Activated CD4-positive, alpha-beta T cell treated with anti-CD3 and anti-CD28 coated beads for 24 hours (primary cell): ENCODE results near the gene HLCS.
"Not testable (repeated sequence)": the region's sequence is repeated elsewhere in the genome, so short reads cannot be mapped to it uniquely, and the experiment has no call there.

Source experiments
- DNase-seq, 2 donors: peaks; one replicate each; pipeline ENCODE4 v3.0.0-alpha.2; 2020; ENCODE audit warnings: low read depth in 2 of 2

Gene HLCS

GRCh38 chr21:36849461-36850105 is 116.9 kb downstream of the HLCS start:
- DNase-seq: no peak

DNA sequence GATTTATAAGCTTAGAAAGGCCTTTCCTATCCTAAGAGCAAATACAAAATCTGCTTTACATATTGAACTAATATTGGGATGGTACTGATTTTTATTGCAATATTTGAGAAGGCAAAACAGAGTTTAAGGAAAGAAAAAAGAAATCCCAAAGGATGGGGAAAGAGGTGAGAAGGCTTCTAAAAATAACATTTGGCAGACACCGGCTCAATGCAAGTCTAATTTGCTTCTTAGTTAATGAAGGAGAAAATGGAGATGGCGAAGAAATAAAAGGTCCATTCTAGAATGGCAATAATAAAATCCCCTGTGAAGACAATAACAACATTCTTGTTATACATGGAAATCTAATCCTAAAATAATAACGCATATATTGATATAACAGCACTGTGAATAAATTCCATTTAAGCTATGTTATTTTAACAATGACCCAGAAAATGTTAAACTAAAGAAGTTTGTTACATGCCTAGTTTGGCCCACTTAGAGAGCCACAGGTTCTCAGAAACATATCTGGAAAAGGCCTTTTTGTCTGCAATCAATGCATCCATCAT is 117.7 kb downstream of the HLCS start:
- no peak for DNase-seq

DNA sequence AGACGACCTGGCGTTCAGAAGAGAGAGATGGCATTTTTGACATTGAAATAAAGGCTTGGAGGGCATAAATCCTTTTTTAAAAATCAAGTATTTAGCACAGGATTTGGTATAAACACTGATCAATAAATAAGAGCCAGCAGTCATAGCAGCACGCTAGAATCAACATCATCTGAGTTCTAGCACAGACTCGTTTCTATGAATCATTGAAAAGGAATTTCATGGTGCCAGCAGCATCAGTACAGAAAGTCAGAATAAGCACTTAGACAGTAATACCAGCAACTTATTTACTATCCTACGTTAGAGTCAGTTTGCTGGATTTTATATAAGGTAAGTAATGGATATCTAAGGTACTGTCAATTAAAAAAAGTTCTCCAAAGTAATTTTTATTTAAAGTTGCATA is 119.3 kb downstream of the HLCS start:
- DNase-seq: no peak

DNA sequence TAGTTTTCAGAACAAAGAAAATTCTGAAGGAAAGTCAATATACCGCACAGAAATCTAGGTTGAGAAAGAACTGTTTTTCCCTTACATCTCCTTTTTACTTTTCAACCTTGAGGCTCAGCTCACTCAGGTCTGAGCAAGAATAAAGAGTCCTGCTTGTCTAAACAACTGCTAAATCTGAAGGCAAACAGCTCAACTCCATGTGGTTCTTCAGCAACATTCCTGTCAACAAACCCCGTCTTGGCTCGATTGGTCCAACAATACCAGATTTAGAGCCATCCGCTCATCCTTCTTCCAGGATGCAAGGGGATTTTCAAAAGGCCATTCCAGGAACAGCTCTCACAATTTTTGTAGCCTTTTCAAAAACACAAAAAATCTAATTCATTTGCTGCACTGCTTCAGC is 119.8 kb downstream of the HLCS start:
- DNase-seq: no peak

- no peak for DNase-seq
These were observed 120.7 kb downstream of the HLCS start for GRCh38 chr21:36845790-36846189.

GRCh38 chr21:36845070-36845469 is 121.4 kb downstream of the HLCS start:
- DNase-seq: no peak

DNA sequence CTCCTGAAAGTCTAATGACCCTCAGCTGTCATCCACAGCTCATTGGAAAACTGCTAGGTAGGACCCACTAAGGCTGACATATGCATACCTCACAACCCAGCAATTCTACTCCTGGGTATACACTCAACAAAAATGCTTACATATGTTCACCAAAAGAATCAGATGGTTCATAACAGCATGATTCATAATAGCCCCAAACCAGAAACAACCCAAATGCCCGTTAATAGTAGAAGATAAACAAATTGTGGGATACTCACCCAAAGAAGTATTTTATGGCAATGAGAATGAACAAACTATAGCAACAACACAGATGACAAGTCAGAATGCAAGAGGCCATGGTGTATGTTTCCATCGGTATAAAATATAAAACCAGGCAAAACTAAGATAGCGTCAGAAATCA is 124.6 kb downstream of the HLCS start:
- DNase-seq: no peak

DNA sequence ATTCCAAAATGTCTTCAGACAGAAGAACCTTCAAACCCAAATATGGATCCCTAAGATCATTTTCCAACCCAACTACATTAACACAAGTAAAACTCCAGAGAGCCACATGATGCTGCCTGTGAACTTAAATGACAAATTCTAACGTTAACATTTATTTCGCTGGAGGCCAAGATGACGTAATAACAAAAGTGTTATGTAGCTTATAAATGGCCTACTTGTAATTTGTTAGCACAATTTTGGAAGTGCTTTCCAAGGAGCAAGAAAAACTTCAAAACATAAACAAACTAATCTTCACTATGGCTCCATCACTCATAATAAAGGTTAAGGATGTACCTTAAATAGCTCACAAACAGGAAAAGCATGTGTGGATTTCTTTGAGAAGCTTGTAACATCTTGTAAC is 126.7 kb downstream of the HLCS start:
- no peak for DNase-seq

GRCh38 chr21:36839123-36839522 is 127.3 kb downstream of the HLCS start:
- DNase-seq: no peak

- no peak for DNase-seq
These were observed 131.1 kb downstream of the HLCS start for GRCh38 chr21:36835383-36835795.

GRCh38 chr21:36834192-36834591 is 132.3 kb downstream of the HLCS start:
- DNase-seq: no peak

DNA sequence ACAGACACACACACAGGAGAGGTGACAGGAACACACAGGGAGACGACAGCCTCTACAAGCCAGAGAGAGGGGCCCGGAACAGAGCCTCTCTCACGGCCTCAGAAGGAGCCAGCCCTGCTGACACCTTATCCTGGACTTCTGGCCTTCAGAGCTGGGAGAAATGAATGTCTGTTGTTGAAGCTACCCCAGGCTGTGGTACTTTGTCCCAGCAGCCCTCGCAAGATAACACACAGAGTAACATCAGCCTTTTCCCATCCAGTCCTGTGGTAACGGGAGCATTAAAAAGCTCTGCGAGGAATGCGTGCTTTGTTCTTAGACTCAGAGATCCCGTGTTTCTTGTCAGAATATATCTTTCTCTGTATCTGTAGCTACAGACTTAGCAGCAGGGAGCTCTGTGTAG is 136.4 kb downstream of the HLCS start:
- DNase-seq: no peak

DNA sequence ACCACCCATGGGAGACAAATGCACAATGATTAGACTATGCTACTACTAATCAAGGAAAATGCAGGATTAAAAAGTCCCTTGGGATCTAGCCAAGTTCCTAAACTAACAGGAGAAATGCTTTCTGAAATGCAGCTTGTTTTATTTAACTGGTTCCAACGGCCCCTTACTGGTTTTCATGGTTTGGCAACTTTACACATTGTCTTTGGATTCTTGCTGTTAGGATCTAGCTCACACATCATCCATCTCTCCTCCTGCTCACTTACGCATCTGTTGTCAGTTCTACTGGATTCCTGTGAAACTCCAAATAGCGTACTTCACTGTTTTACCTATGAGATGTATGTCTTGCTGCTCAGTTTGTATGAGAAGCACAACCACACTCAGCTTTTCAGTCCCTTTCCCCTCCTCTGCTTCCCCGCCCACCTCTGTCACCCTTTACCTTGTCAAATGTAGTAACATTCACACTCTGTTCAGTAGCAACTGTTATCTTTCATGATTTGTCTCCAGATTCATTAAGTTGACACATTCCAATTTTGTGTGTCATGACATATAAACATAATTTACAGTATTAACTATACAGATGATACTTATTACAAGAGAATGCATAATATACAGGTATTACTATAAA is 137.5 kb downstream of the HLCS start:
- no peak for DNase-seq

DNA sequence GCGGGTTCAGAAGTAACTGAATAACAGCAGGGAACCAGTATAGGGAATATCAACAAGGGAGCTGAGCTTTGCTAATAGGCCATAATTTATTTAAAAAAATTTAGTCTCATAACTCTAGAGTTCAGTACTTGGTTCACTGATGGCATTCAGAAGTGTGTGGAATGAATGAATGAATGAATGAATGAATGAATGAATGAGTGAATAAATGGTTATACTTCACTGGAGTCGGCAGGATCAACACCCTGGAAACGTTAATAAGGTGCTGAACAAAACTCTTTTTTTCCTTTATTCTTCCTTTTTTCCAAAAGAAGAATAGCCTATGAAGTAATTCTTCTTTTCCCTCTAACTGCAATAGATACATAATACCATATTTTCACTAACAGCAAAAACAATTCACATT is 138.3 kb downstream of the HLCS start:
- no peak for DNase-seq

DNA sequence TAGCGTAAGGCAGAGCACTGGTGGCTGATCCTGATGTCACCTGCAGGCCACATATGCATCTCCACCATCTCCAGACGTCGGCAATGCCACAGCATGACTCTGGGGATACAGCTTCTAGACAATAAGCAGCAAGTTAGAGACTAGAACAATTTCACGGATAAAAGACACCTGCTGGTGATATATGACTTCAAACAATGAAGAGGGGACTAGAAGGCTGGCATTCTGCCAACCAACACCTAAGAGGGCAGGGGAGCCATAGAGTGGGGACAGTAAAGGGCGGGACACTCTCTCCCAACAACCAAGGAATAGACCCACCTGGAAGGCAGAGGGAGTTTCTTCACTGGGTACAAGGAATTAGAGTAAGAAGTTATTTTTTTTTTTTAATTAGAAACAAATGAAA is 140.8 kb downstream of the HLCS start:
- no peak for DNase-seq

GRCh38 chr21:36821032-36821299 is 145.5 kb downstream of the HLCS start:
- DNase-seq: no peak

DNA sequence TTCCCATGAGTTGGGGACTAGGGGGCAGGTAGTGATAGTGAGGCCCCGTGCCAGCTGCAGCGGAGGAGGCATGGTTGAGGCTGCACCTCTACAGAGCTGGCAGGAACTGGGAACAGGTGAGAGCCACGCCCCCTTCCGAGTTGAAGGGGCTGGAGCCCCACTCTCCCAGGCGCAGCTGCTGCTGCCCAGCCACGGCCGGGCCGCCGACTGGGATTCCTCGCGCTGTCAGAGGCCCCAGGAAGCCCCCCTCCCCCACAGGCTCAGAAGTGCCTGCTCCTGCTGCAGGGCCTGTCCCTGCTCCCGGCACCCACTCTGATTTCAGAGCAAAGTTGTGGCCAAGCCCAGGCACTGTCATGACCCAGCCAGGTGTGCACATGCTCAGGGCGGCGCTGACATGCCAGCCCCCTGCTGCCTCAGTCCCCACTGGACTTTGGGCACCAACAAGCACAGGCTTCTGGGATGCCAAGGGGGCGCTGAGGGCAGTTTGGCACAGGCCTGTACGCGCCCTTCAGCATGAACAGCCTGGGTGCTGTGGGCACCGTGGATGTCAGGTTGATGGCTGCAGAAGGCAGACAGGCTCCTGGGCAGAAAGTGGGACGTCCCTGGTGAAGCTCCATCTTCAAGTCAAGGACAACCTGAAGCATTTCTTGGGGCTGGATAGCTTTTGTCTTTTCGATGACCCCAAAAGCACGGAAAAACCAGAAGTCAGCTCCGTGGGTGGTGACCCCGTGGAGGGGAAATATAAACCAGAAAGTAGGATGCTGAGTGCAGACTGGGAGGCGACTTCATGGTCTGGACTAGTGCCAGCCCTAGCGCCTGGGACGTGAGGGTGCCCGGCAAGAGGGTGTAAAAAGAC is 146.1 kb downstream of the HLCS start:
- DNase-seq: no peak

GRCh38 chr21:36817732-36818450 is 148.6 kb downstream of the HLCS start:
- no peak for DNase-seq

- DNase-seq: no peak
These were observed 149.8 kb downstream of the HLCS start for GRCh38 chr21:36816561-36817130.

DNA sequence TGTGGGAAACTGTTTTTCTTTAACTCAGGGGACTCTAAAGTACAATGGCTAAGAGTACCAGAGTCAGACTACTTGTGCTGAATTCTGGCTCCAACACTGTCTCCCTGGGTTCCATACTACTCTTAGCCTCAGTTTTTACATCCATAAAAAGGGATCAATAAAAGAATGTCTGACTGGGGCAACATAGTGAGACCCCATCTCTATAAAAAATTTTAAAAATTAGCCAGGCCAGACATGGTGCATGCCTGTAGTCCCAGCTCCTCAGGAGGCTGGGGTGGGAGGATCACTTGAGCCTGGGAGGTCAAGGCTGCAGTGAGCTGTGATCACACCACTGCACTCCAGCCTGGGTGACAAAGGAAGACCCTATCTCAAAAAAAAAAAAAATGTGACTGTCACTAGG is 150.4 kb downstream of the HLCS start:
- DNase-seq: not testable (repeated sequence)

GRCh38 chr21:36815284-36815683 is 151.2 kb downstream of the HLCS start:
- no peak for DNase-seq

- no peak for DNase-seq
These were observed 153.4 kb downstream of the HLCS start for GRCh38 chr21:36813052-36813451.
